GM19328 (cell line): ENCODE results near the gene ISCA1.
"Not testable (repeated sequence)": the region's sequence is repeated elsewhere in the genome, so short reads cannot be mapped to it uniquely, and the experiment has no call there.

ENCODE experiments used
- ATAC-seq: cut with Tn5 transposase; IDR thresholded peaks from one replicate; pipeline ENCODE4 v1.9.1; 2021; ENCODE audit warnings: mild to moderate bottlenecking, moderate library complexity; ENCODE audit not compliant: unreplicated experiment

The ISCA1 gene

DNA sequence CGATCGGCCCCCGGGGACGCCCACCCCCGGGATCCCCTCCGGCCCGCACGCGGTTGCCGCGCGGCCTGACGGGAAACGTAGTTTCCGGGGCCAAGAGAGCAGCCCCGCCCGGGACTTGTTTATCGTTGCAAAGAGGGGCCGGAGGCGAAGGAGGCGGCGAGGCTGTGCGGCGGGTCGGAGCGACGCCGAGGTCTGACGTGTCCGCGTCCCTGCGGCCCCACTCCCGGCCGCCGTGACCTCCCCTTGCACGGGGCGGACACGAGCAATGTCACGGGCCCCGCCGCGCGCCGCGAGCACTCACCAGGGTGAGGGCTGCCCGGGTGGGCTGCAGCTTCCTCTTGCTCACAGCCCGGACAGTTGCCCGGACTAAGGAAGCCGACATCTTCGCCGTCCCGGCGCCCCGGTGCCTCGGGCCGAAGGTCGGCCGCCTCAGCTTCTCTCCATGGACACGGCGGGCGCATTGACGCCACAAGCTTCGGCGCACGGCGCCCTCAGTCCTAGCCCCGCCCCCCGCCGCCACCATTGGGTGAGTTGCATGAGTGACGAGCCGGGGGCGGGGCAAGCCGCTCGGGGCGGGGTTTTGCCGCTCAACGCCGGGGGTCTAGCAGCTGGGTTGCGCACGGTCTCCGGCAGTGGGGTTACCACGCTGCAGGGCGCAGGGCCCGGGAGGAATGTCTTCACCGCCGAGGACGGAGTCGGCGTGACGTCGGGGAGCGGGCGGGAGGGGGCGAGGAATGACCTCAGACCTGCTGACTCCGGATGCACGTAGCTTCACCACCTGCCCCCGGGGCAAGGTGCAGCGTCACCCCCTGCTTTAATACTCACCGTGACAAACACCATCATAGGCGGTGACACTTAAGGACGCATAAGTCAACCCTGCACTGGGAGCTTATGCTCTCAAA lies at the start of gene ISCA1:
ISCA1 (minus strand) TSS at position 462 of the 902 bp plus-strand sequence; CDS start at position 382, 80 bp downstream.
- ATAC-seq: peak; percentile 85

DNA sequence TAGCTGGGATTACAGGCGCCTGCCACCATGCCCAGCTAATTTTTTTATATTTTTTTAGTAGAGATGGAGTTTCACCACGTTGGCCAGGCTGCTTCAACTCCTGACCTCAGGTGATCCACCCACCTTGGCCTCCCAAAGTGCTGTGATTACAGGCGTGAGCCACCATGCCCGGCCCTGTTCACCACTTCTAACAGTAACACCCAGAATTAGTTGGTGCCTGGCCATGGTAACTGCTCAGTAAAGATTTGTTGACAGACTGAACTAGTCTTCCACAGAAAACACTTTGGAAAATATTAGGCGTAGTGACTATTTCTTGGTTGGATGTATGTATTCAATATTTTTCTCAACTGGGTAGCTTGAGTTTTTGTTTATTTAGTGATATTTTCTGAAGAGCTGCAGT lies 47.8 kb upstream of the ISCA1 start:
- ATAC-seq: no peak

DNA sequence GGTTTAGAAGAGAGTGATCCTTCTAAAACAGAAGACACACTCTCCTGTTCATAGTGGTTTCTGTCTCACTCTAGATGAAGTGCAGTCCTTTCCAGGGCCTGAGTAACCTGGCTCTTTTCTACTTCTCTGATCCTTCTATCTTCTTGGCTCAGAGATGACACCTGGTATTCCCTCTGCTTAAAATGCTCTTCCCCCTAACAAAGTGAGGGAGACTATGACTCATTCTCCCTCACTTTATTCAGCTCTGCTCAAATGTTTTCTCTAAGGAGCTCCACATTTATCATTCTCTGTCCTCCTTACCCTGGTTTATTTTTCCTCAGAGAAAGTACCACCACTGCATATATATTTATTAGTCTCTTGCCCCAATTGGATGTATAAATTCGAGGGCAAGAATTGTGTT lies 47.3 kb upstream of the ISCA1 start:
- ATAC-seq: no peak

DNA sequence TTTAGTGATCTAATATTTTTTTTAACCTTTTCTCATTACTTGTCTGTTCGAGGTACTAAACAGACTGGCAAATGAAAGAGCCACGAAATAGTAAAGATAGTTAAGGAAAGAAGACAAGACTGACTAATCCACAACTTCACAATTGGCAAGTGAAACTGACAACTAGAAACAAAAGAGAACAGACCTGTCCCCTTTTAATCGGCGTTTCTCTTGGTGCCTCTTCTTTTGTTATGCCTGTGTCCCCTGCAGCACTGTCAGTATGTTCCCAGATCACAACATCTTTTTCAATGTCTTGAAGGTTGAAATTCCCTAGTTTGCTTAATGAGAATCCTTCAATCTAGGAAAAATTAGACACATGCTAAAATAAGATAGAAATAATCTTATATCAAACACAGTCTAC lies 45.8 kb upstream of the ISCA1 start:
- no peak for ATAC-seq

DNA sequence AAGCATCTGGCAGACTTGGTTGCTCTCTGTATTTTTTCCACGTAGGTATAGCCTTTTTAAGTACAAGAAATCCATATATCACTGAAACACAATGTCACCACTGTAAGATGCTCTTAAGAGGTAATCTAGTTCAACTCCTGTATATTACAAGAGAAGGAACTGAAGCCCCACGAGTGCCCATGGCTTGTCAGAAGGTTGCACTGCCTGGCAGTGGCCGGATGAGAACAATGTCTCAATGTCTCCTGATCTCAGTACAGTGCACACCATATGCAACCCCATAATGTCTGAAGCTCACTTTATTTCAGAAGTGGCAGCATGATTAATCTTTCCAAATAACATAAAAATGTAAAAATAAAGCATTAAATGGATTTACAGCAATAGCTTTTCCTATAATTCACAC lies 44.2 kb upstream of the ISCA1 start:
- no peak for ATAC-seq

DNA sequence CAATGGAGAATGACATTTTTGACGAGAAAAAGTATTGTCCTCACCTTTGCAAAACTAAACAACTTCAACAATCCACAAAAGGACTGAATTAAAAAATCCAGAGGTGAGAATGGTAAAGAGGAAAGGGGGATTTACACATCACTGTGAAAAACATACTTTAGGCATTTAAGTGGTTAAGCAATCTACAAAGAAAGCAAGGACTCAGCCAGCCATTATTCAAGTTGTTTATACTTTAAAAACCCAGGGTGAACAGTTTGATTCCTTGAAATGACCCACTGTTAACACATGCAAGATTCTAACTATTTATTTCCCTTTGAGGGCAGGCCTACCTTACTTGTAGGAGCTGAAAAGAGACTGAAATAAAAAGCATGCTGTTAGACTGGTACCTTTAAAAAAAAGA lies 42.6 kb upstream of the ISCA1 start:
- ATAC-seq: no peak

DNA sequence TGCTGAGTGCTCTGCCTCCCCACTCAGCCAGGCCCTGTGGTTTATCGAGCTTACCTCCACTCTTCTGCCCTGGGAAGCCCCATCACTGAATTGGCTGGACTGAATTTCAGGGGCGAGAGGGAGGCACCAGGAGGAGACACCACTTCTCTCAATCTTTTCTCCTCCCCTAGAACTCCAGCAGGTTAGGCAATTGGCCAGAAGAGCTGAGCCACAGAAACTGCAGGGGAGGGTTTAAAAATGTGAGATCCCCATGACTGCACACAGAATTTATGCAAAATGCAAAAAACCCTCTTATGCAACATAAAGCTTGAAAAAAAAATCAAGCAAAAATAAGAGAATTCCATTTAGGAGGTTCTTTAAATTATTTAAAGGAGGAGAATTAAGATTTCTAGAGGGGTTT lies 42.0 kb upstream of the ISCA1 start:
- ATAC-seq: no peak

DNA sequence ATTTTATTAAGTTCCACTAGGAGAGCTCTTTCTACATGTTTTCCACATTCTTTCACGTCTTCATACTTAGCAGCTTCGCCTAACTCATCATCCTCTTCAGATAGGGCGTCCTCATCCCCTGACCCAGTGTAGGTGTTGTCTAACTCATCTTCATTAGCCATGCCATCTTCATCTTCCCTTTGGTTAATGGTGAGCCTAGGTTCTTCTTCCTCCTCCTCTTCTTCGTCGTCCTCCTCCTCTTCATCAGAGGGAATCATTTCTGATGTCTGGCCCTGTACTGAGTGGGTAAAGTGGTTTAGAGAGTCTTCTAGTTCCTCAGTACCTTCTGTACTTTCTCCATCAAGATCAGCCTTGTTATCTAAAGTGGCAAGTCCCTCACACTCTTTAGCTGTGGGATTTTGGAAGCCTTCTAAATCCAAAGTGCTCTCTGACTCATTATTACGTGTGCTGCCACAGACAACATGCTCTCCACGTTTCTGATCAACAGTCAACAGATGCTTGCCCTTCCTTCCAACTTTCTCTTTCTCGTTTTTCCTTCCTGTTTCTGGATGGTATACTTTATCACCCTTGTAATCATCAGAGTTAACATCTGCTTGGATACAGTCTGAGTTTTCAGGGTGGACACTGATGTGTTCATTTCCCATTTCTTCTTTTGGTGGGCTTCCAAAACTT lies 40.8 kb upstream of the ISCA1 start:
- no peak for ATAC-seq

DNA sequence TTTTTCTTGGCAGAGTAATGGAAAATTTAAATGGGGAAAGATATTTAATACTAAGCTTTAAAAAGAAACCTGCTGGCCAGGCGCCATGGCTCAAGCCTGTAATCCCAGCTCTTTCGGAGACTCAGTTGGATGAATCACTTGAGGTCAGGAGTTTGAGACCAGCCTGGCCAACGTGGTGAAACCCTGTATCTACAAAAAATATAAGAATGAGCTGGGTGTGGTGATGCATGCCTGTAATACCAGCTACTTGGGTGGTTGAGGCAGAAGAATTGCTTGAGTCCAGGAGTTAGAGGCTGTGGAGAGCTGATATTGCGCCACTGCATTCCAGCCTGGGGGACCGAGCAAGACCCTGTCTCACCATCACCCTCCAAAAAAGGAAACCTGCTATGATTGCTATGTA lies 39.0 kb upstream of the ISCA1 start:
- no peak for ATAC-seq

DNA sequence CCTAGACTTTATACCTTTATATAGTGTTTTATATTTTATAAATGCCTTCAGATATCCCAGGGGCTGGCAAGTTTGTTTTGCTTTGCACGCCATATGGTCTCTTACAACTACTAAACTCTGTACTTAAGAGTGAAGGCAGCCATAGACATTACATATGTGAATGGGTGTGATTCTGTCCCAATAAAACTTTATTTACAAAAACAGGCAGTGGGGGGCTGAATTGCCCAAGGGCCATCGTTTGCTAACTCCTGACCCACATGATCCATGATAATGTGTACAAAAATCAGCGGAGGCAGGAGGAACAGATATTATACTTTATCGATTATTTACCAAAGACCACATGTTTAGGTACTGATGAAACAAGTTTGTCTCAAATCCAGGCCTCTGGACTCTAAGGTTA lies 35.8 kb upstream of the ISCA1 start:
- ATAC-seq: no peak

DNA sequence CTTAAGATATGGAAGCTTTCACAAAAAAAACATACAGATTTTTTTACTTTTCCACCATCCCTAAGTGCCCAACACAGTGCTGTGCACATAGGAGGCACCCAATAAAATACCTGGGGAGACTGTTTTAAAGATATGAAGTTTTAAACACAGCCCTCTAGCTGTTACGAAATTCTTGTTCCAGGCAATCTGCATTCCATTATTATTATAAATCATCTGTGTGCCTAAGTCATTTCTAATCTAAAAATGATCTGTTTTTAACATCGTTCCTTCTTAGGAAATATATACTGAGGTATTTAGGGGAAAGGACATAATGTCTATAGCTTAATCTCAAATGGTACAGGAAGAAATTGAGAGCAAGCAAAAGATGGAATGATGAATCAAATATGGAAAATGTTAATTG lies 32.7 kb upstream of the ISCA1 start:
- no peak for ATAC-seq

DNA sequence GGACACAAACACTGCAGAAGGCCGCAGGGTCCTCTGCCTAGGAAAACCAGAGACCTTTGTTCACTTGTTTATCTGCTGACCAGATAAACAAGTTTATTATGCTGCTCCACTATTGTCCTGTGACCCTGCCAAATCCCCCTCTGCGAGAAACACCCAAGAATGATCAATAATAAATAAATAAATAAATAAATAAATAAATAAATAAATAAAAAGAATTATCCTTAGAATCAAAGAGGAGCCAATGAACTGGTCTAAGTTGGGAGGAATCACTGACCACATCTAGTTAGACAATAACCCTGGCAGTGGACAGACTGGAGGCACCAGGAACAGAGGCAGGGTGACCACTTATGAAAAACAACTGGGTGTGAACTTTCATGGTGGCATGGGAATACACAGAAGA lies 30.6 kb upstream of the ISCA1 start:
- ATAC-seq: not testable (repeated sequence)

DNA sequence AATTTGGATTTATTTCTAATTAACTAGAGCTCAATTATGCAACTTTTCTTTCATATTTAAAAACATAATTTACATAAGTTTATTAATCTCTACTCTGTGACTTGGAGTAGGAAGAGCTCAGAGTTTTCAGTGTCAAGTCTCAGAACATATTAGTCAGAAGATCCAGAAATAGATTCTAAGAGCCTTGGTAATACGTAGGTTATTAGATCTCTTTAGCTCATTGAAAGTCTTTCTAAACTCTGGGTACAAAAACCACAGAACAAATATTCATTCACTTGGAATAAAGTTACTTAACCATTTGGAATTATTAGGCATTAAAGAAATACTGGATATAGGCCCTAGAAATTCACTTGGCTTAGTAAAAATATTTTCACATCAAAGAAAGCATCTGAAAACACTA lies 26.3 kb upstream of the ISCA1 start:
- no peak for ATAC-seq

DNA sequence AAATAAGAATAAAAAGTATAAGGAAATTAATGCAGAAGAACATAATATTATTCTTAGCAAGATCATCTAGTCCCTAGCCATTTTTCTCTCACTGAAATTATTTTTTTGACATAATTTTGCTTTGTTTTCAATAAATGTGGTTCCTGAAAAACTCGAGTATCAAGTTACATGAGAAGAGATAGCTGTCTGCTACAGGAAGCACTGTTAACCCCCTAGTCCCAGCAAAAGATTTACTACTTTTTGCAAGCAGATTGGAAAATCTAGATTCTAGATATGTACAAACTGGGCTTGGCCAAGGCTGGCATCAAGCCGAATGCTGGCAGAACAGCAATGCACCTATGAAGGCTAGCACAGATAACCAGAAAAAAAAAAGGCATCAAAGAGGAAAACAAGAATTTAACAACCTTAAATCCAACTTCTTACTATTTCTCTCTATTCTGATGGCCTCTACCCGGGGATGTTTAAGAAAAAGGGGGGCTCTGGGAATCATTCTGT lies 21.9 kb upstream of the ISCA1 start:
- ATAC-seq: no peak

DNA sequence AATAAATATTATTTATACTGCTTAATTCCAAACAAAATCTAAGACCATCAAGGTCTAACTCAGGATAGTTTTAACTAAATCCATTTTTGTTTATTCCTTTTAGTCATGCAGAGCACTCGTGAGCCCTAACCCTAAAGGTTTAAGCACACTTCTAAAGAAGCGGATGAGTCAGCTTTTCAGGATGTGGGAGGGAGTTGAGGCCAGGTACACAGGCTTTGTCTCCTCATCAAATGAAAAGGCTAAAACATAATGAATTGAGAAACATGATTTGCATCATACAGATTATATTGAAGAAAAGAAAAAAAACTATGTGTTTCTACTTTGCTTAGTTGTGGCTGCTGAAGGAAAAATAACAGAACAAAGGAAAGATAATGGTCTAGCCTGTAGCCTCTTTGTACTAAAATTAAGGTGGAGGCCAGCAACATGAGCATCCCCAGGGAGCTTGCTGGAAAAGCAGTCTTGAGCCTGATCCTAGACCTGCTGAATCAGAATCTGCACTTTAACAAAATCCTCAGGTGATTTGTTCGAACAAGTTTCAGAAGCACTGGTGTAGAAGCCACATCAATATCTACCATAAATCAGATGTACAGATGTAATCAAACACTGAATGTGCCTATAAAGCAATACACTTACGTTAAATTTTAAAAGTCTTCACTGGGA lies 21.1 kb upstream of the ISCA1 start:
- no peak for ATAC-seq

DNA sequence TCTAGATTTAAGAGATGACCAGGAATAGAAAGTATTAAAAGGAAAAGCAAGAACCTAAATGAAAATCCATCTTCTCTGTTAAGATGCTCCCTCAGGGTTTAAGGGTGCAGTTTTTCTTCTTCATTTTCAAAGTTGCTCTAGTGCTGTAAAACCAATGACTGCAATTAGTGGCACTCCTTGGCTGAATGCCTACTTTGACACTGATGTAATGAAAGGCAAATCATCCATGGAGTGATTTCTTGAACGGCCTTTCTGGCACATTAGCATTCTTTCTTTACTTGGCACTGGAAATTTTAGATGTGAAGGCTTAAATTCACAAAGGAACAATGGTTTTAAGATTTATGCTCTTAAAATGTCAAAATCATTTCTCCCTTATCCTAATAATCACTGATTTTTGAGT lies 19.3 kb upstream of the ISCA1 start:
- ATAC-seq: no peak

DNA sequence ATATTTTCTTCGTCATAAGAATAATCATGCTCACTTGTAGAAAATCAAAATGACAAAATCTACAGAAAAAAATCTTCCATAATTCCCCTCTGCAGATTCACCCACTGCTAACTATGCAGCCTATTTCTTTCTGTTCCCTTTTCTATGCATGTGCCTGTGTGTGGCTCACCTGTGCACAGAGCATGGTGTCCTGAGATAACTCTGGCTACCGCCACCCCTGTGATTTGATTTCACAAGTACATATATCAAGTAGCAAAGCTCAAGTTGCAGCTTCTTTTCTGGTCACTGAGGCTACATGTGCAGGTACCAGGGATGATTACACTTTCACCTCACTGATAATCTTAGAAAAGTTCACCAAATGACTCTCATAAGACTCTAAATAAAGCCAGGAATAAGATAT lies 18.4 kb upstream of the ISCA1 start:
- ATAC-seq: no peak

DNA sequence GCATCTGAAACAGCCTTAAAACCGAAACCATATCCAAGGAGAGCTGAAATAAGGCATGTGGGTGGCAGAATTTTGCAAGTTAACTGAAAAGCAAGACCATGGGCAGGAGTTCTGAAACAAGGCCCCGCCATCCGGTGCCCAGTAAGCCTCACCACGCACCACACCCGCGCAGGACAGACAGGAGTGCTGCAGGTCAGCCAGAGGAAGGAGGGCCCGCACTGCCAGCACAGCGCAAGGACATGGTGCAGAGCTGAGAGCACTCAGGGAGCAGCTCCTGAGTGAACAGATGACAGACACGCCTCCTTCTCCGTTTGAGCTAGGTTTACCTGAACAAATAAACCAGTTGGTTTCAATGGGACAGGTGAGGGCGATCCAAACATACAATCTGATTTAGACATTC lies 16.5 kb upstream of the ISCA1 start:
- ATAC-seq: no peak

DNA sequence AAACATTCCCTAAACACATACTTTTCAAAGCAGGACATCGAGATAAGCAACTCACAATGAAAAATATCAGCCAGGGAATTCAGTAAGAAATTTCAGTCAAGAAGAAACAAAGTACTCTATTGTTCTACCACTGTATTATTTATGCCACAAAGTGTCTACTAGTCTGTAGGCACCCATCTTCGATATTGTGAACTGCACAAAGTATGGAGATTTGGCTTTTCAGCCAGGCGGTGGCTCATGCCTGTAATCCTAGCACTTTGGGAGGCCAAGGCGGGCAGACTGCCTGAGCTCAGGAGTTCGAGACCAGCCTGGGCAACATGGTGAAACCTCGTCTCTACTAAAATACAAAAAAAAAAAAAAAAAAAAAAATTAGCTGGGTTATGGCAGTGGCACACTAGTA lies 8.0 kb upstream of the ISCA1 start:
- ATAC-seq: not testable (repeated sequence)

DNA sequence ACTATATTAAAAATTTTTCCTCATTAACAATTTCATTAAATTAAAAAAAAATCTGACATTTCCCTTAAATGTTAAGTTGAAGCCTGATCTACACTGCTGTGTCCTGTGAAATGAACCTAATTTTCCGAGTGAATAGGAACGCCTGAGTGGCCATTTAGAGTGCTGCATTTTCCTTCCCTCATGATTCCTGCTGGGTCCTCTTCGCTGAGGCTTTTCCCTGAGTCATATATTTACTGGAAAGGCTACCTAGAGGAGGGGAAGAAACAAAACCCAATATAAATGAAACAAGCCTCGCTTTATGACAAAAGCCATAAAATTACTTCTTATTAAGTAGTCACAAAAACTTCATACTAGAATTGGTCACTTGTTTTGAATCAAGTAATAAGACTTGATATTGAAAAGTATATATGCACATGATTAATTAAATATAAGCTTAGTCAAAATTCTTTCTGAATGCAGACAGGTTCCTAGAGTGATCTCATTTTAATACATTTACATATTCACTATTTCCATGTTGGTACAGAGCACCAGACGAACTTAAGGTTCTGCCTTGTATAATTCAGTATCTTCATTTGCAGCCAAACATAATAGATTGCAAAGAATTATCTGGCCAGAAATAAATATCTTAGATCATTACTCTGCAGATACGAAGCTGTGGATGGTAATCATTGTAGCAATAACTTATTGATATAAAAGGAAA lies 6.3 kb upstream of the ISCA1 start:
- no peak for ATAC-seq

DNA sequence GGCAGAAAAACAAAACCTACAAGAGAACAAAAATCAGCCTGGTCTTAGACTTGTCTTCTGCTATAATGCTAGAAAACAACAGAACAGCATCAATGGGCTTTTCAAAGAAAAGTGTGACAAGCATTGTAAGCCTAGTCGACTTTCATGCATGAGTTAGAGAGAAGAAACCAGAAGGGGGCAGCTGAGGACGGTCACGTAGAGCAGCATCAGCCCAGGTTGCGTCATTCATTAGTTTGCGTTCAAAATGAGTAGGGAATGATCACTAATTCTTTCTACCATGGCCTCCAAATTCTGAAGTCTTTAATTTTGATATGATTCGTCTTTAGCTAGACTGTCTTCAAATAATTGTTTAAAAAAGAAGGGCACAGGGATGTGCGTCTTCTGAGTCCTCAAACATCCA lies 4.7 kb upstream of the ISCA1 start:
- no peak for ATAC-seq
